ENCODE measurements around the gene RMRP. TPM values are rescaled to one million over a fixed set of nuclear protein-coding genes. Genes with fewer than 3 reads are reported as not detected.
A peak's percentile ranks its signal among the peaks of the same experiment; 100 is the strongest.

RMRP gene
- total and polyA plus RNA-seq, 9 of the 15 experiments (the other 6 are each of a cell fraction or from before 2014, with no cell fraction given): 75.7 to 89,974 (median 13,378) TPM; not detected in 3

GRCh38 chr9:35651956-35652828, 5.6 kb downstream of the RMRP start (continued):
- TF ChIP-seq C11orf30 (IDR thresholded peaks at IDR 0.05; ENCODE audit: low read depth) (peak; percentile 82), MEF2A (IDR thresholded peaks at IDR 0.05; ENCODE audit: control insufficient read depth, low read depth, low read length) (no peak), JUND (IDR thresholded peaks at IDR 0.05; ENCODE audit: borderline replicate concordance, low read depth, low read length) (no peak), JUND (tag; IDR thresholded peaks at IDR 0.05; ENCODE audit: borderline replicate concordance, low read depth, low read length) (no peak), MAFG (tag; conservative IDR thresholded peaks at IDR 0.05) (peak; percentile 47), IFI16 (CRISPR knock-in tag; IDR thresholded peaks at IDR 0.05) (no peak), KDM4B (IDR thresholded peaks at IDR 0.05; ENCODE audit: borderline replicate concordance in 2 of 2, low read depth in 1 of 2) (no peak)

- ChIA-PET CTCF (ENCODE audit: low intra/inter-chr PET ratio) (no interaction called here), POLR2A (interaction anchor here (0.6 to 0.7 kb wide), 3 partner anchors 86 to 1351 kb away, joined by 3 read pairs; no protein-coding TSS in a partner anchor)
- no TSS peak for BruUV-seq (replicated peaks)
- 60% methylated on average over 11 of the region's 22 CpGs for WGBS (ENCODE audit: insufficient coverage, low coverage, missing lambda C conversion rate)
- intact Hi-C loops (cut with micrococcal nuclease): no loop called here
- no peaks in the 10 kb centered on the region for H3K9me1 ChIP-seq (ENCODE audit: control insufficient read depth, insufficient read depth, low read length)
- H2AFZ ChIP-seq (ENCODE audit: low read depth, low read length): peak within 1 kb of the TSS; percentile 55; the same call in 1 of the 2 replicates
- H3K4me1 ChIP-seq (replicated peaks in 1 of 2; ENCODE audit: control insufficient read depth in 2 of 2, insufficient read depth in 2 of 2, low read length in 2 of 2): peaks cover 31 to 32% of the 10 kb centered on the region in 2 experiments
- no peak within 1 kb of the TSS for H3K4me2 ChIP-seq (ENCODE audit: insufficient read depth, low read length)
- H3K27ac ChIP-seq (ENCODE audit: extremely low read depth, low read depth, low read length): no peak within 1 kb of the TSS
- peak within 1 kb of the TSS in 1 of 2 experiments; percentile 78; a peak in 2 of 4 replicates for H3K9ac ChIP-seq (ENCODE audit: insufficient read depth in 1 of 2, low read depth in 2 of 2, low read length in 2 of 2)
- FAIRE-seq (no peak), ATAC-seq (no peak), DNase-seq (ENCODE audit: extremely low read depth in 1 of 4, low spot score in 3 of 4) (no peak)
- no peaks in the 10 kb centered on the region for H3K36me3 ChIP-seq (ENCODE audit: control insufficient read depth, insufficient read depth, low read length)
- H3K27me3 ChIP-seq (ENCODE audit: control insufficient read depth in 2 of 2, insufficient read depth in 2 of 2, low read length in 2 of 2): no peaks in the 10 kb centered on the region
- no peak within 1 kb of the TSS for H3K4me3 ChIP-seq
- H3K9me3 ChIP-seq (replicated peaks; ENCODE audit: control insufficient read depth, insufficient read depth, low read depth, low read length): no peaks in the 10 kb centered on the region
- in situ Hi-C loops (cut with MboI): no loop called here
- H4K20me1 ChIP-seq (replicated peaks; ENCODE audit: control insufficient read depth, insufficient read depth, low read length): no peaks in the 10 kb centered on the region
- H3K79me2 ChIP-seq (ENCODE audit: control insufficient read depth, insufficient read depth, low read length): no peaks in the 10 kb centered on the region
- TF ChIP-seq PPARD (CRISPR knock-in tag; IDR thresholded peaks at IDR 0.05): no peak
- TF ChIP-seq SMAD3 (CRISPR knock-in tag; conservative IDR thresholded peaks at IDR 0.05): no peak
- no peak for TF ChIP-seq DMBX1 (CRISPR knock-in tag; IDR thresholded peaks at IDR 0.05; ENCODE audit: borderline replicate concordance)
- no peak for TF ChIP-seq TEAD4 (IDR thresholded peaks at IDR 0.05; ENCODE audit: low read length)
- TF ChIP-seq TEAD4 (CRISPR knock-in tag; IDR thresholded peaks at IDR 0.05; ENCODE audit: borderline replicate concordance): no peak
- no peak for TF ChIP-seq PURB (CRISPR knock-in tag; IDR thresholded peaks at IDR 0.05; ENCODE audit: low read depth)
- no peak for TF ChIP-seq ESRRB (CRISPR knock-in tag; IDR thresholded peaks at IDR 0.05; ENCODE audit: borderline replicate concordance)
- TF ChIP-seq RNF219 (CRISPR knock-in tag; IDR thresholded peaks at IDR 0.05): no peak
- no peak for TF ChIP-seq MAZ (CRISPR knock-in tag; conservative IDR thresholded peaks at IDR 0.05 in 1 of 2, IDR thresholded peaks at IDR 0.05 in 1 of 2)
Measured at GRCh38 chr9:35650341-35651158, 7.3 kb downstream of the RMRP start, which contains the start of gene SIT1. Gene SIT1 (minus strand): TSS chr9:35650931. CDS start chr9:35650853, 78 bp downstream.
